ENCODE results near the gene GINS2. TPM values are rescaled to one million over a fixed set of nuclear protein-coding genes. Genes with fewer than 3 reads are reported as not detected.
A peak's percentile ranks its signal among the peaks of the same experiment; 100 is the strongest.

GINS2 gene
- polyA plus RNA-seq (2011; rRNA removed), result 4.2 and 5.1 TPM in 2 replicates
- polyA minus RNA-seq (2011; rRNA and poly(A)+ RNA removed), result 2.9 and 3.8 TPM in 2 replicates

DNA sequence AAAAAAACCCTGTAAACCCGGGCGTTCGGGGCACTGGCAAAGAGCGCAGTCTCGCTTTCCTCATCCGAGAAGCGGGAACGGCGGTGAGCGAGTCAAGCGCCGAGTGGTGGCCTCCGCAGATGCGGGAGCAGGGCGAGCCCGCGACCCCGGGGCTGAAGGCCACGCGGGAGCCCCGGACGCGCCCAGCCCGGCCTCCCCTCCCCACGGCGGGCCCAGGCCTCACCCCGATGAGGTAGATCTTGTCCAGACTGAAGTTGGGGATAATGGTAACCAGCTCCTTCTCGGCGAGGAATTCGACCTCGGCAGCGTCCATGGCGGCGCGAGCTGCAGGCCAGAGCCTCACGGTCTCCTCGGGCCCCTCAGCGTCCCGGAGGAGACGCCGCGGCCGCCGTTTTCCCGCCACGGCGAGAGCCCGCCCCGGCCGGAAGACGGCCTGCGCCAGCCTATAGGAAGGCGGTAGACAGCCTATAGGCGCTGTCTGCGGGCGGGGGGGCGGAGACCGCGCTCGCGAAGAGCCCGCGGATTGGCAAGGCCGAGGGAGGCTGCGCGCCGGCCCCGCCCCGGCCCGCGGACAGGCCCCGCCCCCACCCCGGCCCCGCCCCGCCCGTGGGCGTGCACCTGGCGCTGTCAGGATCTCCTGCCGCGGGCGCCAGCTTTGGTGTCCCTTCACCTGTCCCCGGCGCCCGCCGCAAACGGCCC is at the start of gene GINS2:
Gene GINS2, minus strand, starts transcription at position 369 of the 699 bp plus-strand sequence. Its CDS starts 56 bp downstream, at position 313.
- Histone ChIP-seq H3K4me3 (ENCODE audit: low read depth, low read length) (peak within 1 kb of the TSS; percentile 79), H3K27ac (ENCODE audit: low read depth, low read length) (no peak within 1 kb of the TSS), H3K9me3 (ENCODE audit: control insufficient read depth, insufficient read depth, low read length) (no peaks in the 10 kb centered on the region), H3K27me3 (ENCODE audit: control insufficient read depth, insufficient read depth, low read length) (peaks cover 7% of the 10 kb centered on the region)
- peak; percentile 59 for DNase-seq (ENCODE audit: low read depth, low spot score)
- TF ChIP-seq, protein P1, sequence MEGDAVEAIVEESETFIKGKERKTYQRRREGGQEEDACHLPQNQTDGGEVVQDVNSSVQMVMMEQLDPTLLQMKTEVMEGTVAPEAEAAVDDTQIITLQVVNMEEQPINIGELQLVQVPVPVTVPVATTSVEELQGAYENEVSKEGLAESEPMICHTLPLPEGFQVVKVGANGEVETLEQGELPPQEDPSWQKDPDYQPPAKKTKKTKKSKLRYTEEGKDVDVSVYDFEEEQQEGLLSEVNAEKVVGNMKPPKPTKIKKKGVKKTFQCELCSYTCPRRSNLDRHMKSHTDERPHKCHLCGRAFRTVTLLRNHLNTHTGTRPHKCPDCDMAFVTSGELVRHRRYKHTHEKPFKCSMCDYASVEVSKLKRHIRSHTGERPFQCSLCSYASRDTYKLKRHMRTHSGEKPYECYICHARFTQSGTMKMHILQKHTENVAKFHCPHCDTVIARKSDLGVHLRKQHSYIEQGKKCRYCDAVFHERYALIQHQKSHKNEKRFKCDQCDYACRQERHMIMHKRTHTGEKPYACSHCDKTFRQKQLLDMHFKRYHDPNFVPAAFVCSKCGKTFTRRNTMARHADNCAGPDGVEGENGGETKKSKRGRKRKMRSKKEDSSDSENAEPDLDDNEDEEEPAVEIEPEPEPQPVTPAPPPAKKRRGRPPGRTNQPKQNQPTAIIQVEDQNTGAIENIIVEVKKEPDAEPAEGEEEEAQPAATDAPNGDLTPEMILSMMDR (IDR thresholded peaks at IDR 0.05; ENCODE audit: low read depth, low read length), result no peak
- ChIA-PET CTCF (interaction anchor here (0.7 kb wide), 1 partner anchor 28 kb away, joined by 3 read pairs; no protein-coding TSS in a partner anchor), POLR2A (no interaction called here)

DNA sequence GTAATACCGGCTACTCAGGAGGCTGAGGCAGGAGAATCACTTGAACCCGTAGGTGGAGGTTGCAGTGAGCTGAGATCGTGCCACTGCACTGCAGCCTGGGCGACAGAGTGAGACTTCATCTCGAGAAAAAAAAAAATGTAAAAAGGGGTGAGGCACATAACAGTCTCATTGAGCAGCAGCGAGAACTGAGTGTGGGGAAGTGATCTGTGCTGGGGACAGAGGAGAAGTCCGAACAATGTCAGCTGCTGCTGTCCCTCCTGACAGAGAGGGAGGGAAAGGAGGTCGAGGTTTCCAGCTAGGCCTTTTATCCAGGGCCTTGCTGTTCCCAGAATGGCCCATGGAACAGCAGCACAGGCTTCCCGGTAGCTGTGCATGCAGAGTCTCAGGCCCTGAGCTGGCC is 48.2 kb upstream of the GINS2 start:
- DNase-seq (ENCODE audit: low read depth, low spot score), result no peak
- Histone ChIP-seq H3K27me3 (ENCODE audit: control insufficient read depth, insufficient read depth, low read length) (no peaks in the 10 kb centered on the region), H3K27ac (ENCODE audit: low read depth, low read length) (no peak overlapping the region), H3K4me3 (ENCODE audit: low read depth, low read length) (no peak overlapping the region), H3K9me3 (ENCODE audit: control insufficient read depth, insufficient read depth, low read length) (no peaks in the 10 kb centered on the region)
- ChIA-PET CTCF (interaction anchor here (2.0 kb wide), 1 partner anchor 20 kb away, joined by 12 read pairs; no protein-coding TSS in a partner anchor), POLR2A (no interaction called here)
- TF ChIP-seq, protein P1 (IDR thresholded peaks at IDR 0.05; ENCODE audit: low read depth, low read length), result no peak

- DNase-seq (ENCODE audit: low read depth, low spot score), result no peak
- Histone ChIP-seq H3K4me3 (ENCODE audit: low read depth, low read length) (no peak overlapping the region), H3K9me3 (ENCODE audit: control insufficient read depth, insufficient read depth, low read length) (no peaks in the 10 kb centered on the region), H3K27ac (ENCODE audit: low read depth, low read length) (no peak overlapping the region), H3K27me3 (ENCODE audit: control insufficient read depth, insufficient read depth, low read length) (no peaks in the 10 kb centered on the region)
- CTCF ChIA-PET, result interaction anchor here (1.0 kb wide), 1 partner anchor 18 kb away, joined by 3 read pairs; no protein-coding TSS in a partner anchor
- TF ChIP-seq, protein P1 (IDR thresholded peaks at IDR 0.05; ENCODE audit: low read depth, low read length), result no peak
- POLR2A ChIA-PET, result no interaction called here
Measured at GRCh38 chr16:85735946-85736345, 47.2 kb upstream of the GINS2 start.

DNA sequence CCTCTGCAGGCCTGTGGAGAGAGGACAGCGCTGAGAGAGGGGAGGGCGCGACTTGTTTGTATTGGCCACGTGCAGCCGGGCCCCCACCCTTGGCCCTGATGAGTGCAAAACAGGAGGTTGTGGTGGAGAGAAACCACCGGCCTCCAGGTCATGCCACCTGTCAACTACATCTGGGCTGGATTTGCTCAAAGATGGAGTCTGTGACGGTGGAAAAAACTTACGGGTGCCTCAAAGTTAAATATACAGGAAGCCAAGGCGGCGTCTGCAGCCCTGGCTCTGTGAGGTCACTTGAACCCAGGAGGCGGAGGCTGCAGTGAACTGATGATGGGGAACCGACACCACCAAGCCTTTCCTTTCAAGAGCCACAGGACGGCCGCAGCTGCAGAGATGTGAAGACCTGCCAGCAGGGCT is 46.5 kb upstream of the GINS2 start:
- Histone ChIP-seq H3K27me3 (ENCODE audit: control insufficient read depth, insufficient read depth, low read length) (no peaks in the 10 kb centered on the region), H3K9me3 (ENCODE audit: control insufficient read depth, insufficient read depth, low read length) (no peaks in the 10 kb centered on the region), H3K27ac (ENCODE audit: low read depth, low read length) (no peak overlapping the region), H3K4me3 (ENCODE audit: low read depth, low read length) (no peak overlapping the region)
- TF ChIP-seq, protein P1 (IDR thresholded peaks at IDR 0.05; ENCODE audit: low read depth, low read length), result no peak
- ChIA-PET POLR2A (no interaction called here), CTCF (no interaction called here)
- DNase-seq (ENCODE audit: low read depth, low spot score), result no peak

- CTCF ChIA-PET, result no interaction called here
- TF ChIP-seq, protein P1 (IDR thresholded peaks at IDR 0.05; ENCODE audit: low read depth, low read length), result no peak
- Histone ChIP-seq H3K27me3 (ENCODE audit: control insufficient read depth, insufficient read depth, low read length) (no peaks in the 10 kb centered on the region), H3K4me3 (ENCODE audit: low read depth, low read length) (no peak overlapping the region), H3K27ac (ENCODE audit: low read depth, low read length) (no peak overlapping the region), H3K9me3 (ENCODE audit: control insufficient read depth, insufficient read depth, low read length) (no peaks in the 10 kb centered on the region)
- POLR2A ChIA-PET, result no interaction called here
- no peak for DNase-seq (ENCODE audit: low read depth, low spot score)
Measured at GRCh38 chr16:85734311-85735017, 45.7 kb upstream of the GINS2 start.
